Urothelium cell line (cell line): ENCODE measurements around the gene ZNF280D.

Experiments
- DNase-seq: peaks from one replicate; pipeline ENCODE4 v3.0.0; 2011; ENCODE audit warnings: low spot score, mixed read lengths
- FAIRE-seq: peaks from 2 replicates; lab custom pipeline; 2011; peaks lifted over from hg19 to GRCh38; lab: Jason Lieb, UNC

Gene ZNF280D

GRCh38 chr15:56640549-56640948, 92.8 kb downstream of the ZNF280D start:
- FAIRE-seq (no peak), DNase-seq (no peak)

GRCh38 chr15:56640127-56640526, 93.2 kb downstream of the ZNF280D start:
- no peak for DNase-seq
- FAIRE-seq = no peak

DNA sequence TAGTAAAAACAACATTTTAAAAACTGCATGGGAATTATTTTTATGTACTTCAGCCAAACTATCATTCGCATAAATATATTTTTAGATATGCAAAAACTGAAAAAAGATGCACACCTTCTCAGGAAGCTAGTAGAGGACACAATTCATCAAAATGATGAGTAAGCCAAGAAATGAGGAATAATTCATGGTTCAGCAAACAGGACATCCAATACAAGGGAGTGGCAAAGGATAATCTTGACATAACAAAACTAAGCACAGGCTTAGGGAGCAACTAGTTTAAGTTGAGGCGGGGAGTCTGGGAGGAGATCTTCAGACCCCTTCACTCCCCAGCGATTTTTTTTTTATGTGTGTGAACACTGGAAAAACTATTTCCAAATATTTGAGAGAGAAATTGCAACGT, 93.7 kb downstream of the ZNF280D start:
- FAIRE-seq (no peak), DNase-seq (no peak)

DNA sequence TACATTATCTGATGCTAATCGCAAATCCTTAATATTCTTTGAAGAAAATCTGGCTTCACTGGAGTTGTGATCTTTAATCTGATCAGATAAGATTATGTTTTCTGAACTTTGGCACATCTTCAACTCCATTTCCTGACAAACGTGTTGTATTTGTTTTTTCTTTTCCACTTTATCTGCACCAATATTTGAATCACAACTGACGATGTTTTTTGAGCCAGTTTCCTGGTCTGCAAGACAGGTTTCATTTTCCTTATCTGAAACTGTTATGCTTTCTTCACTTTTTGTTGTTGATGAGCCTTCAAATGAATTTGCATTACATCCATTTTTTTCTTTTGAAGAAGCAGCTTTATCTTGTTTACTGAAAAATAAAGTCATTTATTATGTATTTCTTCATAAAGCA, 101.5 kb downstream of the ZNF280D start:
- DNase-seq (no peak), FAIRE-seq (no peak)

DNA sequence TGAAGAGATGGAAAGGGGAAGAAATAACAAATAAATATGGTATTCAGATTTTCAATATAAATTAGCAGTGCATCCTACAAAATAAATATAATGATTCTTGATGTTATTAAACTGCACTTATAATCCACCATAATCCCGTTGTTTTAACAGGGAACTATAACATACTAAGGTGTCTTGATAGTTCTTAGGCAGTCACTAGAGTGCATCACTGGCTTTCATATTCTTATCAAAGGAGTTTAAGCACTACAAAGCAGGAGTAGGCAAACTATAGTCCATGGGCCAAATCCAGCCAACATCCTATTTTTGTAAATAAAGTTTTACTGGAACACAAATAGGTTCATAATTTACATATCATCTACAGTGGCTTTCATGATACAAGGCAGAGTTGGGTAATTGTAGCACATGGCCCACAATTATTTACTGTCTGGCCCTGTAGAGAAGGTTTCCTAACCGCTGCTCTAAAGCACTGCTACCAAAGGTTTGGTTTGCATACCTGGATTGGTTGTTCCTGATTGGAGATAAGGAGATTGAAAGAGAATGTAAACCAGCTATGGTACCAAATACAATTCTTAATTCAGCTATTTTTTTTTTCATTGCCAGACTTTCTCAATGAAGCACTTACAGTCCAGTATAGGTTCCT, 104.3 kb downstream of the ZNF280D start:
- FAIRE-seq = no peak
- no peak for DNase-seq

DNA sequence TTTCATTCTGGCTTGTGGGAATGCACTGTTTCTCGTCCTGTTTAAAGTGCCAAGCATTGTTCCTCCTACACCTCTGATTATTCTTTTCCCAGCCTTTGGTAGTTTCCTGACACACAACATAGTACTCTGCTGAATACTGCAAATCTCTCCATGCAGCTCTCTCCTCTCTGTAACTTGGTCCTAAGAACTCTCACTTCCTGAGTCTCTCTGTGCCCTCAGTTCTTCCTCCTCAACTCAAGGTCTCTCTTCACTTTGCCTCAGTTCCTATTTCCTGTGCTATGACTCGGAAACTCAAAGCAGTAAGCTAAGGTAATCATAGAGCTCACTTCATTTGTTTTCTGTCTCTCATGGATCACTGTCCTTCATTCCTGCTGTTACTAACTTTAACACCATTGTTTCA, 113.4 kb downstream of the ZNF280D start:
- FAIRE-seq = no peak
- DNase-seq = no peak

DNA sequence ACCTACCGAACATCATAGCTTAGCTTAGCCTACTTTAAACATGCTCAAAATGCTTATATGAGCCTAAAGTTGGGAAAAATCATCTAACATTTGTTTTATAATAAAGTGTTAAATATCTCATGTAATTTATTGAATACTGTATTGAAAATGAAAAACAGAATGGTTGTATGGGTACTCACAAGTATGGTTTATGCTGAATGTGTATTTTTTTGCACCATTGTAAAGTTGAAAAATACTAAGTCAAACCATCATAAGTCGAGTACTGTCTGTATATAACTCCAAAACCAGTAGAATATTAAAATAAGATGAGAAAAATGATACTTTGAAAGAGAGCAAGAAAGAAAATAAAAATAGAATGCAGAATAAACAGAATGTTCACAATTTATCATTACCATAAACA, 115.7 kb downstream of the ZNF280D start:
- DNase-seq (no peak), FAIRE-seq (no peak)

DNA sequence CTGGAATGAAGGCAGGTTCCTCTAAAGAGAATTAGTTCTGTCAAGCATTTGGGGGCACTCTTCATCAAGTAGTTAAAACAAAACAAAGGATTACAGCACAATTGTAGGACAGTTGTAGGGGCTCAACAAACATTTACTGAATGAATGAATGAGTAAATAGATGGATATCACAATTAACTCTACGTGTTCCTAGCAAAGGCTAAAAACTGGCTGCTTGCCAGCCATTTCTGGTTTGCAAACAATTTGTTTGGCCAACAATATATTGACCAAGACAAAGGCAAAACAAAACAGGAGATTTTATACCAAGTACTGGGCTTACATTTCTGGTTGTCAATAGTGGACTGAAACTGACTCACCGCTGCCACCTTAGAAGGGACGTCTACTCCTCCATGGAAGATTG, 116.8 kb downstream of the ZNF280D start:
- DNase-seq = no peak
- FAIRE-seq = no peak

GRCh38 chr15:56613811-56614210, 119.5 kb downstream of the ZNF280D start:
- FAIRE-seq = no peak
- no peak for DNase-seq

GRCh38 chr15:56608993-56609392, 124.3 kb downstream of the ZNF280D start:
- DNase-seq (no peak), FAIRE-seq (no peak)

GRCh38 chr15:56608140-56608778, 125.0 kb downstream of the ZNF280D start:
- no peak for FAIRE-seq
- no peak for DNase-seq

GRCh38 chr15:56602253-56602652, 131.1 kb downstream of the ZNF280D start:
- FAIRE-seq (no peak), DNase-seq (no peak)

DNA sequence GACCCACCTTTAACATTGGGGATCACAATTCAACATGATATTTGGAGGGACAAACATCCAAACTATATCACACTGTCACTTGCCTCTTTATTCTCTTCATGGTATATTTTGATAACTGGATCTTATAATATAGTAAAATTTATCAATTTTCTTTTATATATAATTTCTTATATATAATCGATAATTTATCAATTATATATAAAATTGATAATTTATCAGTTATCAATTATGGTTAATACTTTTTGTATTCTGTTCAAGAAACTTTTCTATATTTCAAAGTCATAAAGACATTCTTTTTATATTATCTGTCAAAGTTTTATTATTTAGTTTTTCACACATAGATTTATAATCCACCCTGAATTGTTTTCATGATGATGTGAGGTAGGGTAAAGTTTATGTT, 132.9 kb downstream of the ZNF280D start:
- no peak for FAIRE-seq
- DNase-seq = no peak

GRCh38 chr15:56598991-56599390, 134.3 kb downstream of the ZNF280D start:
- no peak for DNase-seq
- no peak for FAIRE-seq

DNA sequence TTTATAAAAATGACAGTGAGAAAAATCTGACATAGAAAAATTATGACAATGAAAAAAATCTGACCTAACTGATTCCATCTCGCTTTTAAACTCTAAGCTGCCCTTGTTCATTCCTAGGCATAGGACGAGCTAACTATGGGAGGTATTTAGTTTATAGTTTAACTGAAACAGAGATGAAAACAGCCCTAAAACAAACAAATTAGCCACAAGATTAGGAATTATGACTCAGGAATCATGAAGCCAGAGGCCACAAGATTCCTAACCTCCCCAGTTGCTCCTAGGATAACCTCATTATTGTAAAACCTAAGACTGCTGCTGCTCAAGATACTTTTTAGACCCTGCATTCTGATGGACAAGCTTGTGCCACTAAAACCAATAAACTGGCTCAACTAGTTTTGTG, 145.6 kb downstream of the ZNF280D start:
- FAIRE-seq (no peak), DNase-seq (no peak)

GRCh38 chr15:56586206-56586605, 147.1 kb downstream of the ZNF280D start:
- FAIRE-seq (no peak), DNase-seq (no peak)

- FAIRE-seq = no peak
Observed at GRCh38 chr15:56582785-56583184, 150.5 kb downstream of the ZNF280D start.

More at GRCh38 chr15:56582785-56583184, 150.5 kb downstream of the ZNF280D start:
- DNase-seq = no peak
